ENCODE data around the gene MINK1.

DNA sequence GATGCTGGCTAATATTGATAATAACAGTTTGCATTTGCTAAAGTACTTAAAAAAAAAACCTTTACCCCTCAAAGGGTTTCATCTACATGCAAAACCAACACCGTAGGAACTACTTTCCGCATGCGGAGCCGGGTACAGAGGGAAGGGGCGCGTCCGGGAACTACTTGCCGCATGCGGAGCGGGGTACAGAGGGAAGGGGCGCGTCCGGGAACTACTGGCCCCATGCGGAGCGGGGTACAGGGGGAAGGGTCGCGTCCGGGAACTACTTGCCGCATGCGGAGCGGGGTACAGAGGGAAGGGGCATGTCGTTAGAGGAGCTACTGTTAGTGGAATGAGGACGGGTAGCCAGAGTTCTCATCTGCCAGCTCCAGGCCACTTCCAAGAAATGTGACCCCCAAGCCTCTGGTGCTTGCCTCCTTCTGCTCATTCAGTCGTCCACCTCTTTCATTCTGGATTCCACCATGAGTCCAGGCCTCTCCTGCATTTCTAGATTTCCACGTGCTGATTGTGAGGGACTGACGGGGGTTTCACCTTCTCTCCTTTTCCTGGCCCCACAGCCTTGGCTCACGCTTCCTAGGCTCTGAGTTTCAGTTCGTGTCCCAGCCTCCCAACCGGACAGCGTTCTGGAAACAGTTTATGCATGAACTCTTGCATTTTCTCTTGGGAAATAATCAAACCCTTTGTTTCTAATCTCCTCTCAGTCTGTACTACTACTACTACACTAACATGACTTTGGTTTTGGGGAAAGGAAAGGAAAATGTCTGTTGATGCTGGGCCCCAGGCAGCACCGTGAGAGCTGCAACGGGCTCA lies 26.9 kb downstream of the MINK1 start:
- TF ChIP-seq CTCF (conservative IDR thresholded peaks at IDR 0.05) (no peak), EZH2 (IDR thresholded peaks at IDR 0.05; ENCODE audit: low read depth) (no peak)

Measured in PC-9 (cell line).